Suprapubic skin (tissue), 4 donors: ENCODE data around the gene CDC25C. TPM values are rescaled to one million over a fixed set of nuclear protein-coding genes. Genes with fewer than 3 reads are reported as not detected.

ENCODE experiments used
- DNase-seq, 2 donors: peaks; one replicate each; pipeline ENCODE4 v3.0.0-alpha.2; 2019; ENCODE audit warnings: low spot score in 2 of 2
- H3K27ac ChIP-seq: fragments of 200-600 bp; sonication (generic); one replicate; pipeline ENCODE4 v1.5.1; 2019
- H3K27me3 ChIP-seq: fragments of 200-600 bp; sonication (generic); one replicate; pipeline ENCODE4 v1.5.1; 2019
- H3K36me3 ChIP-seq: fragments of 200-600 bp; sonication (generic); one replicate; pipeline ENCODE4 v1.5.1; 2019
- H3K4me1 ChIP-seq: fragments of 200-600 bp; sonication (generic); one replicate; pipeline ENCODE4 v1.5.1; 2019
- H3K4me3 ChIP-seq: fragments of 200-600 bp; sonication (generic); one replicate; pipeline ENCODE4 v1.5.1; 2019; ENCODE audit warnings: mild to moderate bottlenecking
- H3K9me3 ChIP-seq: fragments of 200-600 bp; sonication (generic); one replicate; pipeline ENCODE4 v1.5.1; 2019
- EP300 ChIP-seq: sonication (generic); formaldehyde crosslinking; IDR thresholded peaks from one replicate; pipeline ENCODE4 v1.6.1; 2017; ENCODE audit warnings: antibody characterized with exemption
- POLR2A ChIP-seq, 2 donors: fragments of 450-650 bp; IDR thresholded peaks; one replicate each; pipeline ENCODE4 v1.6.1; 2017; ENCODE audit warnings: antibody characterized with exemption in 2 of 2, mild to moderate bottlenecking in 2 of 2, moderate library complexity in 2 of 2
- POLR2AphosphoS5 ChIP-seq, 3 donors: sonication (generic); formaldehyde crosslinking; IDR thresholded peaks; one replicate each; pipeline ENCODE4 v1.6.1; 2017; ENCODE audit warnings: antibody characterized with exemption in 3 of 3
- WGBS: methylation state at CpG from one replicate; pipeline ENCODE4 v1.1.5; 2018; 5-methylcytosine and 5-hydroxymethylcytosine counted together
- total RNA-seq, 4 donors: library from RNA; depleted of rRNA; stranded (reverse); fragments of >200 nt; gene quantifications; one replicate each; pipeline ENCODE4 v1.1.0, GENCODE V29; 2016
- TF ChIP-seq, protein P1 (sequence below), 2 donors: fragments of 200-600 bp in 1 of 2; fragments of 450-650 bp in 1 of 2; sonication (generic) in 1 of 2; IDR thresholded peaks; one replicate each; pipeline ENCODE4 v1.5.1; 2016 to 2019; ENCODE audit warnings: antibody characterized with exemption in 2 of 2, mild to moderate bottlenecking in 1 of 2, moderate library complexity in 1 of 2

The CDC25C gene
- total RNA-seq, 4 donors from 2014 or later, result 0.38 to 1.6 (median 1.3) TPM

DNA sequence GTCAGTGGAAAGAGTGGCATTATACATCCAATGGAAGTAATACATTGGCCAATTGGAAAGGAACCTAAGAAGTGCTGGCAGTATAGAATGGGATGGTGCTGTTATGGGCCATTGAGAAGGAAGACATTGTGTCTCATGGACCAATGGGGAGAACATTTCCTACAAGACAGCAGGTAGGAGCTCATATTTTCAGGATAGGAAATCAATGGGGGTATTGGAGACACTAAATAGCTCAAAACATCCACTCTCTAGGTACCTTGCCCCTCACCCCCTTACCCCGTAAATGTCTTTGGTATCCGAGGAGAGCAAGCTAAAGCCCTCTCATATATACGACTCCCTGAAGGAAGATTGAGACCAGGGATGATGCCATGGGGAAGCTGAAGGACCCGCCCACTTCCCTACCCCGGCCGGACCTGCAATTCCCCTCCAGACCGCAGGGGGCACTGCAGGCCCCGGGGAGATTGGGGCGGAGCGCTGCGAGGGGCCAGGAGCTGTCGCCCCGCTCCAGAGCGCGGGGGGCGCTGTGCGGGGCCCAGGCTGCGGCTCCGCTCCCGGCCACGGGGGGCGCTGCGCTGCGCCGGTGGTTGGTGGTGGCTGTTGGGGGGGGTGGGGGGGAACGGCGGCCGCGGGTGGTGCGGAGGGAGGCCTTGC is 20.6 kb upstream of the CDC25C start, which contains the start of gene KDM3B:
Gene KDM3B (plus strand): TSS at position 615 of the 651 bp plus-strand sequence. CDS start 111 bp downstream, outside the sequence.
- peaks cover 22% of the 10 kb centered on the region for H3K4me1 ChIP-seq
- TF ChIP-seq POLR2A (IDR thresholded peaks at IDR 0.05), result no peak
- peak in 1 of 3 donors; percentile 53 for TF ChIP-seq POLR2AphosphoS5 (IDR thresholded peaks at IDR 0.05)
- TF ChIP-seq, protein P1, sequence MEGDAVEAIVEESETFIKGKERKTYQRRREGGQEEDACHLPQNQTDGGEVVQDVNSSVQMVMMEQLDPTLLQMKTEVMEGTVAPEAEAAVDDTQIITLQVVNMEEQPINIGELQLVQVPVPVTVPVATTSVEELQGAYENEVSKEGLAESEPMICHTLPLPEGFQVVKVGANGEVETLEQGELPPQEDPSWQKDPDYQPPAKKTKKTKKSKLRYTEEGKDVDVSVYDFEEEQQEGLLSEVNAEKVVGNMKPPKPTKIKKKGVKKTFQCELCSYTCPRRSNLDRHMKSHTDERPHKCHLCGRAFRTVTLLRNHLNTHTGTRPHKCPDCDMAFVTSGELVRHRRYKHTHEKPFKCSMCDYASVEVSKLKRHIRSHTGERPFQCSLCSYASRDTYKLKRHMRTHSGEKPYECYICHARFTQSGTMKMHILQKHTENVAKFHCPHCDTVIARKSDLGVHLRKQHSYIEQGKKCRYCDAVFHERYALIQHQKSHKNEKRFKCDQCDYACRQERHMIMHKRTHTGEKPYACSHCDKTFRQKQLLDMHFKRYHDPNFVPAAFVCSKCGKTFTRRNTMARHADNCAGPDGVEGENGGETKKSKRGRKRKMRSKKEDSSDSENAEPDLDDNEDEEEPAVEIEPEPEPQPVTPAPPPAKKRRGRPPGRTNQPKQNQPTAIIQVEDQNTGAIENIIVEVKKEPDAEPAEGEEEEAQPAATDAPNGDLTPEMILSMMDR (IDR thresholded peaks at IDR 0.05), result peak; percentile 100
- TF ChIP-seq EP300, result no peak
- peaks cover 17% of the 10 kb centered on the region for H3K36me3 ChIP-seq
- no peaks in the 10 kb centered on the region for H3K9me3 ChIP-seq
- peak within 1 kb of the TSS; percentile 92 for H3K4me3 ChIP-seq
- no peaks in the 10 kb centered on the region for H3K27me3 ChIP-seq
- H3K27ac ChIP-seq, result peak within 1 kb of the TSS; percentile 96
- WGBS, result 50% methylated on average over 3 of the region's 30 CpGs
- DNase-seq, result peak; percentile 88 to 92

DNA sequence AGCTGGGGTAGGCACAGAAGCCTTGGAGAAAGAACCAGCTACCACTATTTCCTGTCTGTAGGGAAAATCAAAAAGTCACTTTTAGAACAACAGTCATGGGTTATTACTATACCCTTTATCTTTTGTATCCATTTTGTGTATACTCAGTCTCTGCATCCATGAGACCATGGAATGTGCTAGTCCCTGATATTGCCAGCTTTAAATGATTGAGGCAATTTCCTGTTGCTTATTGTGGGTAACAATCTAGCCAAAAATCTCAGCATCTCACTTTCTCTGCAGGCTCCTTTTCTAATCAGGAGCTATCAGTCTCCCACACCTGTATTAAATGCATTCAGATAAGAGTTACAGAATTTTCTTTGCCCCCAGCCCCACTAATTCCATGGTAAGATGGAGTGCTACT is 19.9 kb upstream of the CDC25C start:
- no peak for DNase-seq
- H3K4me3 ChIP-seq, result no peak overlapping the region
- H3K27me3 ChIP-seq, result no peaks in the 10 kb centered on the region
- H3K9me3 ChIP-seq, result no peaks in the 10 kb centered on the region
- TF ChIP-seq POLR2A (IDR thresholded peaks at IDR 0.05) (no peak), POLR2AphosphoS5 (IDR thresholded peaks at IDR 0.05) (no peak), EP300 (no peak)
- TF ChIP-seq, protein P1 (IDR thresholded peaks at IDR 0.05), result no peak
- H3K27ac ChIP-seq, result no peak overlapping the region
- peaks cover 22% of the 10 kb centered on the region for H3K4me1 ChIP-seq
- peaks cover 24% of the 10 kb centered on the region for H3K36me3 ChIP-seq

DNA sequence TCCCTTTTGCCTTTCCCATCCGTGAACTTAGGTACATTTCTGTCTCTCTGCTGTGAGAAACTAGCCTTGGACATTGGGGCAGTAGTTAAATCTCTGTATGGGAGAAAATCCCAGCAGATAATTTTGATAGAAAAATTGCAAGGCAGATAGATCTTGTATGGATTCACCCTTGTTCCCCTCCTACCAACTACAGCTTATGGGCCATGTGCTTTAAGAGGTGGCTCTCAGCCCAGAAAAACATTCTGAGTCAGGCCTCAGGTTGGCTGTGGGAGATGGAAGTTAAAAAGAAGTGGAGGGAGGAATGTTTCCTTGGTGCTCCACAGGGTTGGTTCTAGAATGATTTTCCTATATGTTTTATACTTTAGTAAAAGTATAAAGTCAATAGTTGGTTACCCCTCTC is 19.5 kb upstream of the CDC25C start:
- no peak for TF ChIP-seq POLR2A (IDR thresholded peaks at IDR 0.05)
- TF ChIP-seq, protein P1 (IDR thresholded peaks at IDR 0.05), result no peak
- no peak for TF ChIP-seq POLR2AphosphoS5 (IDR thresholded peaks at IDR 0.05)
- TF ChIP-seq EP300, result no peak

DNA sequence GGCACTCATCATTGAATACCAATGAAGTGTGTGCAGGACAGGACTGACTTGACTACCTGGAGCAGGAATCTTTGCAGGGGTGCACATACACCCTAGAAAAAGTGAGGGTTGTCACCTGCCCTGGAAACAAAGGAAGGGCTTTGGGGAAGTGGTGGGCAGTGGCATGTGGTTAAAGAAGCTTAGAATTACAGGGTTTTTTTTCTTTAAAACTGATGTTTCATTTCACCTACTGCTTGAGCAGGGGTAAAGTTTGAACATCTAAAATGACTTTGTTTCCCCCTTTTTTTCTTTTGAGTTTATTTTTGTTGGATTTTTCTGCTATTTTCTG is 18.9 kb upstream of the CDC25C start:
- Histone ChIP-seq H3K4me3 (no peak overlapping the region), H3K27me3 (no peaks in the 10 kb centered on the region), H3K9me3 (no peaks in the 10 kb centered on the region), H3K27ac (no peak overlapping the region), H3K36me3 (peaks cover 34% of the 10 kb centered on the region), H3K4me1 (peaks cover 17% of the 10 kb centered on the region)
- TF ChIP-seq EP300 (no peak), POLR2AphosphoS5 (IDR thresholded peaks at IDR 0.05) (no peak), POLR2A (IDR thresholded peaks at IDR 0.05) (no peak)
- TF ChIP-seq, protein P1 (IDR thresholded peaks at IDR 0.05), result no peak
- DNase-seq, result no peak

More for the DNA sequence above, 19.5 kb upstream of the CDC25C start:
- no peak for DNase-seq
- Histone ChIP-seq H3K27me3 (no peaks in the 10 kb centered on the region), H3K9me3 (no peaks in the 10 kb centered on the region), H3K27ac (no peak overlapping the region), H3K4me1 (peaks cover 22% of the 10 kb centered on the region), H3K36me3 (peaks cover 29% of the 10 kb centered on the region), H3K4me3 (no peak overlapping the region)
- 88% methylated on average over 1 of the region's 1 CpG for WGBS

DNA sequence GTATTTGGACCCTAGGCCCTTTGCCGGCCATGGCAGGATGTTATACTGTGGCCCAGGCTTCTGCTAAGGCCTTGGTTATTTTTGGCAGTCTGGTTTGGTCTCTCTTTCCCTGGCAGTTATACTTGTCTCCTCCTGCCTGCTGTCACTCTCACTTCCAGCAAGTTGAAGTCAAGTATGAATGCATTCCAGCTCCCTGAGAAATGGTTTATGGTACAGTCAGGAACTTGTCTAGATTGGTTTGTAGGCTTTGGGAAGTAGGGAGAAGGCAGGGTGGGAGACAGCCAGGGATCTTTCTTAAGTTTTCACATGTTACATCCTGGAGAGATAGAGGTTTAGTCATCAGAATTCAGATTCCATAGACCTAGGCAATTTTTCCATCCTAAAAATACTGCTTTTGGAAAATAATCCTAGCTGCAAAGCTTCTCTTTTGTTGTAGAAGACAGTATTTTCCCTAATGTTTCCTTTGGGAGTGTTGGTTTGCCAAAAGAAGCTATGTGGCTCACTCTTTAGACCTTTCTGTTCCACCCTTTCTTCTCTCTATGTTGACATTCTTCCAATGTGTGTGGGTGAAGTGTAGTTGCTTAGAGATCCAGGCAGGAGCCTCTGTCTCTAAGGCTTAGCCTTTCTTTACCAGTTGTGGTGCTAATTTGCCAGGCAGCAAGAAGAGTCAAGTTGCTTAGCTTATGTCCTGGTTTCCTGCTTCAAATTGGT is 18.4 kb upstream of the CDC25C start:
- WGBS, result 46% methylated on average over 1 of the region's 1 CpG
- no peaks in the 10 kb centered on the region for H3K27me3 ChIP-seq
- no peak overlapping the region for H3K27ac ChIP-seq
- H3K36me3 ChIP-seq, result peaks cover 39% of the 10 kb centered on the region
- TF ChIP-seq POLR2AphosphoS5 (IDR thresholded peaks at IDR 0.05) (no peak), EP300 (no peak), POLR2A (IDR thresholded peaks at IDR 0.05) (no peak)
- TF ChIP-seq, protein P1 (IDR thresholded peaks at IDR 0.05), result no peak
- no peak for DNase-seq
- H3K9me3 ChIP-seq, result no peaks in the 10 kb centered on the region
- H3K4me3 ChIP-seq, result no peak overlapping the region
- peaks cover 12% of the 10 kb centered on the region for H3K4me1 ChIP-seq
